Nephron progenitor cell (in vitro differentiated cells): ENCODE results near the gene LHPP.
A peak's percentile ranks its signal among the peaks of the same experiment; 100 is the strongest.

ENCODE experiments used
- DNase-seq: peaks from one replicate; pipeline ENCODE4 v3.0.0; 2021
- H3K27ac Mint-ChIP-seq: 2 replicates; pipeline ENCODE4 v1.8.0; 2021; ENCODE audit warnings: mild to moderate bottlenecking, moderate library complexity, mixed read lengths
- H3K27me3 Mint-ChIP-seq: 2 replicates; pipeline ENCODE4 v1.8.0; 2021; ENCODE audit warnings: mild to moderate bottlenecking, low read depth, mixed read lengths; ENCODE audit not compliant: poor library complexity
- H3K36me3 Mint-ChIP-seq: 2 replicates; pipeline ENCODE4 v1.8.0; 2021; ENCODE audit warnings: low read depth, mixed read lengths
- H3K4me1 Mint-ChIP-seq: 2 replicates; pipeline ENCODE4 v1.8.0; 2021; ENCODE audit warnings: mixed read lengths
- H3K4me3 Mint-ChIP-seq: 2 replicates; pipeline ENCODE4 v1.8.0; 2021; ENCODE audit warnings: mild to moderate bottlenecking, moderate library complexity, mixed read lengths
- H3K9me3 Mint-ChIP-seq: 2 replicates; pipeline ENCODE4 v1.8.0; 2021; ENCODE audit warnings: mild to moderate bottlenecking, moderate library complexity, mixed read lengths
- CTCF ChIP-seq: fragments of 200-600 bp; sonication (generic); IDR thresholded peaks from 2 replicates; pipeline ENCODE4 v1.5.0; 2021; ENCODE audit warnings: antibody characterized with exemption

The LHPP gene

GRCh38 chr10:124530816-124531215, 69.2 kb downstream of the LHPP start:
- Mint-ChIP-seq H3K9me3 (no peaks in the 10 kb centered on the region), H3K4me1 (peaks cover 19% of the 10 kb centered on the region), H3K4me3 (no peak overlapping the region), H3K36me3 (no peaks in the 10 kb centered on the region), H3K27ac (no peak overlapping the region), H3K27me3 (peaks cover 3% of the 10 kb centered on the region)
- DNase-seq, result no peak
- no peak for TF ChIP-seq CTCF

DNA sequence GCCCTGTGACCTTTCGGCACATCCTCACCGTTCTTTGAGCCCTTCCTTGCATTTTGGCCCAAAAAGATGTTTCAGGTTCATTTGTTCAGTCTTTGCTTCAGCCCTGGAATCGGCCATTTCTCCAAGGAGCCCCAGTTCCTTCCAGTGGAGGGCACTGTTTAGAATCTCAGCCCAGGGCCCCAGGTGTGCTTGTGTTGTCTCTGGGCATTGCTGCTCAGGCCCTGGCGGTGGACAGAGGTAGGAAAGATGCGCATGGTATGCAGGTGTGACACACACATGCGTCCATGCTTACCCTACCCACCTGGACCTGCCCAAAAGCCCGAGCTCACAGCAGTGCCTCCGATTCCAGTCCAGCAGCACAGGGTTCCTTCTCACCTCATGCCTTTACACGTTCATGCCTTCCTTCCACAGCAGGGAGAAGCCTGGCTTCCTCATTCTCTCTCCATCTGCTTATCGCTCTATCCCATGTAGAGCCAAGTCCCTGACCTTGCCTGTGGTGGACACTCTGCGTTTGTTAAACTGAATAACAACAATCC, 70.6 kb downstream of the LHPP start:
- Mint-ChIP-seq H3K36me3 (no peaks in the 10 kb centered on the region), H3K27me3 (peaks cover 3% of the 10 kb centered on the region), H3K9me3 (no peaks in the 10 kb centered on the region), H3K27ac (no peak overlapping the region), H3K4me3 (no peak overlapping the region), H3K4me1 (peaks cover 29% of the 10 kb centered on the region)
- DNase-seq, result peak; percentile 24
- TF ChIP-seq CTCF, result peak; percentile 33

DNA sequence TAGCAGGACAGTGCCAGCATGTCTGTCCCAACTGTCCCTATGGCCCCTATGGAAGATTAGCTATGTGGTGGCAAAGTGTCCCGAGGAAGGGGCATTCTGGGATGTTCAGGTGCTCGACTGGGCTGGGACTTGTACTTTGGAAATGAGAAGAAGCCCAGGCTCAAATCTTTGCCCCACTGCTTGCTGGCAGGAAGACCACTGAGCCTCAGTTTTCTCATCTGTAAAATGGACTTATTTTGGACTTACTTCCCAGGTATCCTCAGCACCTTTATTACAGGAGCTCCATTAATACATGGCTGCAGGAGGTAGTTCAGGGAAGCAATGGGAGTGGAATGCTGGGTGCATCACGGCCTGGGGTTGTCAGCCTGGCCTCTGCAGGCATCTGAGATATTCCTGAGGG, 71.2 kb downstream of the LHPP start:
- Mint-ChIP-seq H3K9me3 (no peaks in the 10 kb centered on the region), H3K4me3 (no peak overlapping the region)
- TF ChIP-seq CTCF, result no peak

GRCh38 chr10:124533266-124533665, 71.6 kb downstream of the LHPP start:
- H3K36me3 Mint-ChIP-seq, result no peaks in the 10 kb centered on the region
- peaks cover 29% of the 10 kb centered on the region for H3K4me1 Mint-ChIP-seq
- TF ChIP-seq CTCF, result no peak
- no peak for DNase-seq
- no peaks in the 10 kb centered on the region for H3K9me3 Mint-ChIP-seq
- no peak overlapping the region for H3K4me3 Mint-ChIP-seq
- H3K27me3 Mint-ChIP-seq, result peaks cover 3% of the 10 kb centered on the region
- H3K27ac Mint-ChIP-seq, result no peak overlapping the region

More for the DNA sequence above, 71.2 kb downstream of the LHPP start:
- no peak for DNase-seq
- H3K4me1 Mint-ChIP-seq, result peaks cover 29% of the 10 kb centered on the region
- H3K27ac Mint-ChIP-seq, result no peak overlapping the region
- peaks cover 3% of the 10 kb centered on the region for H3K27me3 Mint-ChIP-seq
- H3K36me3 Mint-ChIP-seq, result no peaks in the 10 kb centered on the region

GRCh38 chr10:124534231-124534798, 72.7 kb downstream of the LHPP start:
- Mint-ChIP-seq H3K4me1 (peaks cover 29% of the 10 kb centered on the region), H3K36me3 (no peaks in the 10 kb centered on the region), H3K27me3 (no peaks in the 10 kb centered on the region), H3K27ac (no peak overlapping the region), H3K4me3 (no peak overlapping the region), H3K9me3 (no peaks in the 10 kb centered on the region)
- TF ChIP-seq CTCF, result no peak
- peak; percentile 44 for DNase-seq
